ENCODE results near the gene TFAM.

Gene TFAM

GRCh38 chr10:58448121-58448935 is 63.1 kb downstream of the TFAM start:
- no peak for TF ChIP-seq CTCF (IDR thresholded peaks at IDR 0.05; ENCODE audit: control insufficient read depth, insufficient read depth, low read depth, low read length, missing control alignments)
- DNase-seq (ENCODE audit: low read depth), result no peak
- H3K4me3 ChIP-seq (ENCODE audit: control insufficient read depth, low read depth, low read length), result no peak overlapping the region

Data from AG09309 (cell line).